ENCODE data around the gene TMEM106C.

DNA sequence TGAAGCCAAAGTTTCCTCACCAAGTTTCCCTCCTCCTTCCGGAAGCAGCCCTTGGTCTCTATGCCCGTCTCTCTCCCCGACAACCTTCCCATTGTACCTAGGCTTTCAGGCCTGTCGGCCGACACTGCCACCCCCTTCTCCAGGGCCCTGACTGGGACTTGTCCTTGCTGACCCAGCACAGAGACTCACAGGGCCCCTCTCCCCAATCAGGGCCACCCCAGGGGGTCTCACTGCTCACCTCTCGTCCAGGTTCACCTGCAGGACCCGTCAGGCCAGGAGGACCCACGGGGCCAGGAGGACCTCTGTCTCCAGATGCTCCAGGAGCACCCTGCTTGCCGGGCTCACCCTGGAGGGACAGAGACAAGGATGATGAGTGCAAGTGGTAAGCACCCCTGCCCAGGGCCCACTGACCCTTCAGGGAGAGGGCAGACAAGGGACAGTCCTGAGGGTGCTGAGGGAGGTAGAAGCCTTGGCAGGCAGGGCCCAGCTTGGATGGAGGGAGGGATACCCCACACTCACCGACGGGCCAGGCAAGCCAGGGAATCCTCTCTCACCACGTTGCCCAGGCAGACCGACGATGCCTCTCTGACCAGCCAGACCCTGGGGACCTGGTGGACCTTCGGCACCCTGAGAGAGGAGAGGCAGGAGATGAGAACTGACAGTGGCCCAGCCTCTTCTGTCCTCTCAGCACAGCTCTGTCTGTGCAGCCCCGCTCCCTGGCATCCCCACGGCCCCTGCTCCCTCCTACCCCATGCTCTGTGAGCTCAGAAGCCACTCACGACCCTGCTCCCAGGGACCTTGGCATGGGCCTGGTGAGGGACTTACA lies 14.6 kb downstream of the TMEM106C start:
- TF ChIP-seq POLR2AphosphoS5 (IDR thresholded peaks at IDR 0.05; ENCODE audit: low read depth, low read length) (no peak), SIN3A (IDR thresholded peaks at IDR 0.05; ENCODE audit: borderline replicate concordance, insufficient read depth, low read length) (no peak)
- TF ChIP-seq, protein P1, sequence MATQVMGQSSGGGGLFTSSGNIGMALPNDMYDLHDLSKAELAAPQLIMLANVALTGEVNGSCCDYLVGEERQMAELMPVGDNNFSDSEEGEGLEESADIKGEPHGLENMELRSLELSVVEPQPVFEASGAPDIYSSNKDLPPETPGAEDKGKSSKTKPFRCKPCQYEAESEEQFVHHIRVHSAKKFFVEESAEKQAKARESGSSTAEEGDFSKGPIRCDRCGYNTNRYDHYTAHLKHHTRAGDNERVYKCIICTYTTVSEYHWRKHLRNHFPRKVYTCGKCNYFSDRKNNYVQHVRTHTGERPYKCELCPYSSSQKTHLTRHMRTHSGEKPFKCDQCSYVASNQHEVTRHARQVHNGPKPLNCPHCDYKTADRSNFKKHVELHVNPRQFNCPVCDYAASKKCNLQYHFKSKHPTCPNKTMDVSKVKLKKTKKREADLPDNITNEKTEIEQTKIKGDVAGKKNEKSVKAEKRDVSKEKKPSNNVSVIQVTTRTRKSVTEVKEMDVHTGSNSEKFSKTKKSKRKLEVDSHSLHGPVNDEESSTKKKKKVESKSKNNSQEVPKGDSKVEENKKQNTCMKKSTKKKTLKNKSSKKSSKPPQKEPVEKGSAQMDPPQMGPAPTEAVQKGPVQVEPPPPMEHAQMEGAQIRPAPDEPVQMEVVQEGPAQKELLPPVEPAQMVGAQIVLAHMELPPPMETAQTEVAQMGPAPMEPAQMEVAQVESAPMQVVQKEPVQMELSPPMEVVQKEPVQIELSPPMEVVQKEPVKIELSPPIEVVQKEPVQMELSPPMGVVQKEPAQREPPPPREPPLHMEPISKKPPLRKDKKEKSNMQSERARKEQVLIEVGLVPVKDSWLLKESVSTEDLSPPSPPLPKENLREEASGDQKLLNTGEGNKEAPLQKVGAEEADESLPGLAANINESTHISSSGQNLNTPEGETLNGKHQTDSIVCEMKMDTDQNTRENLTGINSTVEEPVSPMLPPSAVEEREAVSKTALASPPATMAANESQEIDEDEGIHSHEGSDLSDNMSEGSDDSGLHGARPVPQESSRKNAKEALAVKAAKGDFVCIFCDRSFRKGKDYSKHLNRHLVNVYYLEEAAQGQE (IDR thresholded peaks at IDR 0.05; ENCODE audit: insufficient read depth in 1 of 2, low read depth in 2 of 2, low read length in 2 of 2) = no peak

Data from PFSK-1 (cell line).